ENCODE data around the gene PAK4. TPM values are rescaled to one million over a fixed set of nuclear protein-coding genes. Genes with fewer than 3 reads are reported as not detected.

PAK4 gene
- total and polyA plus RNA-seq, 9 of the 15 experiments (the other 6 are each of a cell fraction or from before 2014, with no cell fraction given): 0.21 to 33.5 (median 5.8) TPM

- no peak for DNase-seq (ENCODE audit: extremely low read depth in 1 of 4, low spot score in 3 of 4)
- no peak overlapping the region for H3K4me2 ChIP-seq (ENCODE audit: insufficient read depth, low read length)
- WGBS (ENCODE audit: insufficient coverage, low coverage, missing lambda C conversion rate): 86% methylated on average over 7 of the region's 7 CpGs
- H2AFZ ChIP-seq (ENCODE audit: low read depth, low read length): no peak overlapping the region
- H3K9ac ChIP-seq (ENCODE audit: insufficient read depth in 1 of 2, low read depth in 2 of 2, low read length in 2 of 2): no peak overlapping the region
- H4K20me1 ChIP-seq (replicated peaks; ENCODE audit: control insufficient read depth, insufficient read depth, low read length): no peaks in the 10 kb centered on the region
- H3K79me2 ChIP-seq (ENCODE audit: control insufficient read depth, insufficient read depth, low read length): no peaks in the 10 kb centered on the region
- H3K27me3 ChIP-seq (ENCODE audit: control insufficient read depth in 2 of 2, insufficient read depth in 2 of 2, low read length in 2 of 2): no peaks in the 10 kb centered on the region
- BruUV-seq (replicated peaks): no TSS peak
- ATAC-seq: no peak
- H3K4me1 ChIP-seq (replicated peaks in 1 of 2; ENCODE audit: control insufficient read depth in 2 of 2, insufficient read depth in 2 of 2, low read length in 2 of 2): peaks cover 0 to 37% of the 10 kb centered on the region in 2 experiments; a peak in 2 of 5 replicates
- H3K36me3 ChIP-seq (ENCODE audit: control insufficient read depth, insufficient read depth, low read length): peaks cover 60% of the 10 kb centered on the region; the same call in 2 of the 3 replicates
- ChIA-PET CTCF (ENCODE audit: low intra/inter-chr PET ratio) (no interaction called here), POLR2A (no interaction called here)
- H3K9me1 ChIP-seq (ENCODE audit: control insufficient read depth, insufficient read depth, low read length): no peaks in the 10 kb centered on the region
- no peak for FAIRE-seq
- intact Hi-C loops (cut with micrococcal nuclease): no loop called here
- H3K4me3 ChIP-seq: no peak overlapping the region
- no peak overlapping the region for H3K27ac ChIP-seq (ENCODE audit: extremely low read depth, low read depth, low read length)
- TF ChIP-seq ZBTB17 (CRISPR knock-in tag; IDR thresholded peaks at IDR 0.05) (no peak), ELF1 (tag; IDR thresholded peaks at IDR 0.05) (no peak), BRCA1 (IDR thresholded peaks at IDR 0.05) (no peak), BRCA1 (CRISPR knock-in tag; IDR thresholded peaks at IDR 0.05) (no peak), ARHGAP35 (IDR thresholded peaks at IDR 0.05; ENCODE audit: partially characterized antibody) (no peak), NCOA4 (IDR thresholded peaks at IDR 0.05; ENCODE audit: partially characterized antibody) (no peak), FOXJ2 (tag; IDR thresholded peaks at IDR 0.05) (no peak), MCM3 (IDR thresholded peaks at IDR 0.05) (no peak), FOXP4 (CRISPR knock-in tag; IDR thresholded peaks at IDR 0.05; ENCODE audit: borderline replicate concordance) (no peak), ZNF12 (CRISPR knock-in tag; IDR thresholded peaks at IDR 0.05) (no peak), HMG20B (CRISPR knock-in tag; IDR thresholded peaks at IDR 0.05) (no peak), CTBP1 (IDR thresholded peaks at IDR 0.05; ENCODE audit: borderline replicate concordance) (no peak), ILF3 (IDR thresholded peaks at IDR 0.05; ENCODE audit: borderline replicate concordance) (no peak), THAP12 (CRISPR knock-in tag; IDR thresholded peaks at IDR 0.05) (no peak), NRF1 (conservative IDR thresholded peaks at IDR 0.05 in 1 of 2, IDR thresholded peaks at IDR 0.05 in 1 of 2) (no peak), GABPB1 (CRISPR knock-in tag; IDR thresholded peaks at IDR 0.05) (no peak), HSF4 (CRISPR knock-in tag; IDR thresholded peaks at IDR 0.05; ENCODE audit: borderline replicate concordance) (no peak), NFE2 (IDR thresholded peaks at IDR 0.05; ENCODE audit: low read depth) (no peak)
- H3K9me3 ChIP-seq (replicated peaks; ENCODE audit: control insufficient read depth, insufficient read depth, low read depth, low read length): no peaks in the 10 kb centered on the region
- in situ Hi-C loops (cut with MboI): no loop called here
Observed at GRCh38 chr19:39175564-39175963, 50.0 kb downstream of the PAK4 start.
